HepG2 (cell line): ENCODE results near the gene OR2B2. TPM values are rescaled to one million over a fixed set of nuclear protein-coding genes. Genes with fewer than 3 reads are reported as not detected.

Source experiments
- GPN1 ChIP-seq: sonication (generic); formaldehyde crosslinking; IDR thresholded peaks from 2 replicates; pipeline ENCODE4 v1.5.1; 2020; ENCODE audit warnings: missing genetic modification reagents, borderline replicate concordance
- IKZF5 ChIP-seq: IDR thresholded peaks from 2 replicates; pipeline ENCODE4 v1.6.1; 2018; ENCODE audit warnings: missing genetic modification reagents, mild to moderate bottlenecking, missing compliant biosample characterization
- KDM3A ChIP-seq: IDR thresholded peaks from 2 replicates; pipeline ENCODE4 v1.6.1; 2018; ENCODE audit warnings: low read depth, missing compliant biosample characterization
- MAZ ChIP-seq, 2 experiments: sonication (generic) in 1 of 2; formaldehyde crosslinking in 1 of 2; IDR thresholded peaks; 2 replicates each; pipeline versions ENCODE4 v1.5.0 to v1.6.1; 2012 to 2020; ENCODE audit warnings: low read depth in 2 of 2, mild to moderate bottlenecking in 2 of 2, borderline replicate concordance in 1 of 2, improper control_type of control experiment in 1 of 2, low read length in 1 of 2, missing genetic modification reagents in 1 of 2, moderate library complexity in 1 of 2
- NR2F2 ChIP-seq: IDR thresholded peaks from 2 replicates; pipeline ENCODE4 v1.6.1; 2012; ENCODE audit warnings: low read depth, inconsistent platforms, borderline replicate concordance
- PAXIP1 ChIP-seq: sonication (generic); formaldehyde crosslinking; conservative IDR thresholded peaks from 2 replicates; pipeline ENCODE4 v1.4.0; 2020; ENCODE audit warnings: mild to moderate bottlenecking, missing genetic modification reagents, moderate library complexity
- SIN3B ChIP-seq: fragments of 150-350 bp; IDR thresholded peaks from 2 replicates; pipeline ENCODE4 v1.6.1; 2014; ENCODE audit warnings: low read length
- TBL1XR1 ChIP-seq: fragments of 150-350 bp; IDR thresholded peaks from 2 replicates; pipeline ENCODE4 v1.6.1; 2014; ENCODE audit warnings: borderline replicate concordance, low read length; ENCODE audit not compliant: partially characterized antibody
- TBX3 ChIP-seq: fragments of 450-650 bp; IDR thresholded peaks from 2 replicates; pipeline ENCODE4 v1.6.1; 2017; ENCODE audit warnings: antibody characterized with exemption, mild to moderate bottlenecking, inconsistent platforms, borderline replicate concordance
- ZNF224 ChIP-seq: sonication (generic); formaldehyde crosslinking; IDR thresholded peaks from 2 replicates; pipeline ENCODE4 v1.5.0; 2020; ENCODE audit warnings: mild to moderate bottlenecking, missing genetic modification reagents
- ZNF296 ChIP-seq: sonication (generic); formaldehyde crosslinking; conservative IDR thresholded peaks from 2 replicates; pipeline ENCODE4 v1.5.0; 2020; ENCODE audit warnings: mild to moderate bottlenecking, missing genetic modification reagents
- ZNF317 ChIP-seq: sonication (generic); formaldehyde crosslinking; IDR thresholded peaks from 2 replicates; pipeline ENCODE4 v1.5.0; 2020; ENCODE audit warnings: mild to moderate bottlenecking, missing genetic modification reagents
- ZSCAN20 ChIP-seq: sonication (generic); formaldehyde crosslinking; IDR thresholded peaks from 2 replicates; pipeline ENCODE4 v1.4.0; 2020; ENCODE audit warnings: missing genetic modification reagents, mild to moderate bottlenecking, borderline replicate concordance
- polyA plus RNA-seq, 8 experiments: library from polyadenylated mRNA; depleted of rRNA in 3 of 8; stranded (reverse) in 7 of 8; unstranded in 1 of 8; fragments of >200 nt; fragmentation: Illumina TruSeq in 4 of 8; extraction: Trizol in 4 of 8; gene quantifications; 2 replicates each; pipeline versions ENCODE4 v1.2.1 to v1.2.3, GENCODE V29; 2011 to 2016; ENCODE audit warnings: low read depth in 4 of 8, missing spikeins in 1 of 8, mixed read lengths in 1 of 8; ENCODE audit not compliant: insufficient read depth in 1 of 8
- total RNA-seq, 5 experiments: library from RNA; depleted of rRNA; stranded (reverse); fragments of >200 nt; fragmentation: Illumina TruSeq; extraction: Trizol; gene quantifications; 2 replicates each; pipeline ENCODE4 v1.2.3, GENCODE V29; 2016; ENCODE audit warnings: low read depth in 1 of 5
- TF ChIP-seq, protein P1 (sequence below), 2 experiments: IDR thresholded peaks; 2 replicates each; pipeline ENCODE4 v1.6.1; 2011 to 2012; ENCODE audit warnings: low read length in 2 of 2, borderline replicate concordance in 1 of 2, low read depth in 1 of 2, mild to moderate bottlenecking in 1 of 2, moderate library complexity in 1 of 2
- TF ChIP-seq, protein P2 (sequence below): sonication (generic); formaldehyde crosslinking; IDR thresholded peaks from 2 replicates; pipeline ENCODE4 v1.4.0; 2020; ENCODE audit warnings: missing genetic modification reagents, borderline replicate concordance

The OR2B2 gene
- total and polyA plus RNA-seq, 2 of the 13 experiments (the other 11 are each of a cell fraction or from before 2014, with no cell fraction given) = not detected

GRCh38 chr6:27894839-27895762 lies 17.1 kb downstream of the OR2B2 start (continued):
- TF ChIP-seq, protein P1, sequence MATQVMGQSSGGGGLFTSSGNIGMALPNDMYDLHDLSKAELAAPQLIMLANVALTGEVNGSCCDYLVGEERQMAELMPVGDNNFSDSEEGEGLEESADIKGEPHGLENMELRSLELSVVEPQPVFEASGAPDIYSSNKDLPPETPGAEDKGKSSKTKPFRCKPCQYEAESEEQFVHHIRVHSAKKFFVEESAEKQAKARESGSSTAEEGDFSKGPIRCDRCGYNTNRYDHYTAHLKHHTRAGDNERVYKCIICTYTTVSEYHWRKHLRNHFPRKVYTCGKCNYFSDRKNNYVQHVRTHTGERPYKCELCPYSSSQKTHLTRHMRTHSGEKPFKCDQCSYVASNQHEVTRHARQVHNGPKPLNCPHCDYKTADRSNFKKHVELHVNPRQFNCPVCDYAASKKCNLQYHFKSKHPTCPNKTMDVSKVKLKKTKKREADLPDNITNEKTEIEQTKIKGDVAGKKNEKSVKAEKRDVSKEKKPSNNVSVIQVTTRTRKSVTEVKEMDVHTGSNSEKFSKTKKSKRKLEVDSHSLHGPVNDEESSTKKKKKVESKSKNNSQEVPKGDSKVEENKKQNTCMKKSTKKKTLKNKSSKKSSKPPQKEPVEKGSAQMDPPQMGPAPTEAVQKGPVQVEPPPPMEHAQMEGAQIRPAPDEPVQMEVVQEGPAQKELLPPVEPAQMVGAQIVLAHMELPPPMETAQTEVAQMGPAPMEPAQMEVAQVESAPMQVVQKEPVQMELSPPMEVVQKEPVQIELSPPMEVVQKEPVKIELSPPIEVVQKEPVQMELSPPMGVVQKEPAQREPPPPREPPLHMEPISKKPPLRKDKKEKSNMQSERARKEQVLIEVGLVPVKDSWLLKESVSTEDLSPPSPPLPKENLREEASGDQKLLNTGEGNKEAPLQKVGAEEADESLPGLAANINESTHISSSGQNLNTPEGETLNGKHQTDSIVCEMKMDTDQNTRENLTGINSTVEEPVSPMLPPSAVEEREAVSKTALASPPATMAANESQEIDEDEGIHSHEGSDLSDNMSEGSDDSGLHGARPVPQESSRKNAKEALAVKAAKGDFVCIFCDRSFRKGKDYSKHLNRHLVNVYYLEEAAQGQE (IDR thresholded peaks at IDR 0.05; ENCODE audit: borderline replicate concordance in 1 of 2, low read depth in 1 of 2, low read length in 2 of 2) = peak in 1 of 2 experiments; percentile 3; a peak in 1 of 4 replicates
- TF ChIP-seq TBL1XR1 (peak; percentile 19), GPN1 (no peak), TBX3 (no peak; the same call in 1 of the 2 replicates), IKZF5 (CRISPR knock-in tag) (peak; percentile 50), MAZ (IDR thresholded peaks at IDR 0.05; ENCODE audit: borderline replicate concordance, low read depth, low read length) (no peak), MAZ (CRISPR knock-in tag; IDR thresholded peaks at IDR 0.05; ENCODE audit: low read depth) (no peak), ZSCAN20 (0 out of 2 replicates have a peak, but pooled peaks have one; percentile 33), NR2F2 (0 out of 2 replicates have a peak, but pooled peaks have one; percentile 22), ZNF224 (0 out of 2 replicates have a peak, but pooled peaks have one; percentile 69), KDM3A (CRISPR knock-in tag) (no peak), ZNF317 (CRISPR knock-in tag) (no peak), ZNF296 (CRISPR knock-in tag) (no peak), SIN3B (0 out of 2 replicates have a peak, but pooled peaks have one; percentile 34), PAXIP1 (0 out of 2 replicates have a peak, but pooled peaks have one; percentile 30)
- TF ChIP-seq, protein P2, sequence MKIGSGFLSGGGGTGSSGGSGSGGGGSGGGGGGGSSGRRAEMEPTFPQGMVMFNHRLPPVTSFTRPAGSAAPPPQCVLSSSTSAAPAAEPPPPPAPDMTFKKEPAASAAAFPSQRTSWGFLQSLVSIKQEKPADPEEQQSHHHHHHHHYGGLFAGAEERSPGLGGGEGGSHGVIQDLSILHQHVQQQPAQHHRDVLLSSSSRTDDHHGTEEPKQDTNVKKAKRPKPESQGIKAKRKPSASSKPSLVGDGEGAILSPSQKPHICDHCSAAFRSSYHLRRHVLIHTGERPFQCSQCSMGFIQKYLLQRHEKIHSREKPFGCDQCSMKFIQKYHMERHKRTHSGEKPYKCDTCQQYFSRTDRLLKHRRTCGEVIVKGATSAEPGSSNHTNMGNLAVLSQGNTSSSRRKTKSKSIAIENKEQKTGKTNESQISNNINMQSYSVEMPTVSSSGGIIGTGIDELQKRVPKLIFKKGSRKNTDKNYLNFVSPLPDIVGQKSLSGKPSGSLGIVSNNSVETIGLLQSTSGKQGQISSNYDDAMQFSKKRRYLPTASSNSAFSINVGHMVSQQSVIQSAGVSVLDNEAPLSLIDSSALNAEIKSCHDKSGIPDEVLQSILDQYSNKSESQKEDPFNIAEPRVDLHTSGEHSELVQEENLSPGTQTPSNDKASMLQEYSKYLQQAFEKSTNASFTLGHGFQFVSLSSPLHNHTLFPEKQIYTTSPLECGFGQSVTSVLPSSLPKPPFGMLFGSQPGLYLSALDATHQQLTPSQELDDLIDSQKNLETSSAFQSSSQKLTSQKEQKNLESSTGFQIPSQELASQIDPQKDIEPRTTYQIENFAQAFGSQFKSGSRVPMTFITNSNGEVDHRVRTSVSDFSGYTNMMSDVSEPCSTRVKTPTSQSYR (CRISPR knock-in tag) = no peak; the same call in 1 of the 2 replicates
